ENCODE measurements around the gene TARS2. TPM values are rescaled to one million over a fixed set of nuclear protein-coding genes. Genes with fewer than 3 reads are reported as not detected.
A peak's percentile ranks its signal among the peaks of the same experiment; 100 is the strongest.

Gene TARS2
- total RNA-seq, 1 experiment from 2014 or later, result 30.6 TPM

- TF ChIP-seq CTCF (IDR thresholded peaks at IDR 0.05; ENCODE audit: insufficient read depth in 1 of 2, low read depth in 1 of 2, low read length in 1 of 2, severe bottlenecking in 1 of 2, unreplicated experiment in 1 of 2), result no peak
- intact Hi-C loops (cut with micrococcal nuclease; ENCODE audit: unreplicated experiment), result no loop called here
- peaks cover 64% of the 10 kb centered on the region for H3K4me1 Mint-ChIP-seq (ENCODE audit: low read depth, unreplicated experiment)
Observed at GRCh38 chr1:150535511-150536287, 48.5 kb downstream of the TARS2 start.

GRCh38 chr1:150536836-150537731, 49.9 kb downstream of the TARS2 start:
- Mint-ChIP-seq H3K4me1 (ENCODE audit: low read depth, unreplicated experiment) (peaks cover 56% of the 10 kb centered on the region), H3K27ac (ENCODE audit: unreplicated experiment) (peak overlapping the region; percentile 85), H3K36me3 (ENCODE audit: insufficient read depth, unreplicated experiment) (peaks cover 17% of the 10 kb centered on the region), H3K27me3 (ENCODE audit: insufficient read depth, unreplicated experiment) (no peaks in the 10 kb centered on the region), H3K4me3 (ENCODE audit: unreplicated experiment) (no peak overlapping the region), H3K9me3 (ENCODE audit: unreplicated experiment) (no peaks in the 10 kb centered on the region)
- no TSS peak for BruUV-seq (replicated peaks)
- peaks cover 59% of the 10 kb centered on the region for H3K4me1 ChIP-seq
- CTCF ChIA-PET, result interaction anchor here (0.6 to 1.6 kb wide), 5 partner anchors 16 to 324 kb away, joined by 3 to 5 read pairs (median 3); no protein-coding TSS in a partner anchor
- no peaks in the 10 kb centered on the region for H3K36me3 ChIP-seq (ENCODE audit: control insufficient read depth, insufficient read depth, low read length)
- no peak for TF ChIP-seq CTCF (IDR thresholded peaks at IDR 0.05; ENCODE audit: insufficient read depth in 1 of 2, low read depth in 1 of 2, low read length in 1 of 2, severe bottlenecking in 1 of 2, unreplicated experiment in 1 of 2)
- POLR2A ChIA-PET, result interaction anchor here (0.8 to 1.2 kb wide), 3 partner anchors 11 to 21 kb away, joined by 3 to 4 read pairs (median 4); partner anchors contain the start of gene FALEC
- no peaks in the 10 kb centered on the region for H3K9me3 ChIP-seq
- intact Hi-C loops (cut with micrococcal nuclease; ENCODE audit: unreplicated experiment), result no loop called here
- H3K4me3 ChIP-seq (ENCODE audit: low read depth, low read length), result no peak overlapping the region
- no peaks in the 10 kb centered on the region for H3K27me3 ChIP-seq (replicated peaks; ENCODE audit: control insufficient read depth, insufficient read depth, low read length)
- no peak for DNase-seq

More at GRCh38 chr1:150535511-150536287, 48.5 kb downstream of the TARS2 start:
- POLR2A ChIA-PET, result interaction anchor here (0.5 to 1.1 kb wide), 3 partner anchors 15 to 54 kb away, joined by 3 to 4 read pairs (median 3); partner anchors contain the start of gene MCL1
- peaks cover 66% of the 10 kb centered on the region for H3K4me1 ChIP-seq
- no peak overlapping the region for H3K4me3 ChIP-seq (ENCODE audit: low read depth, low read length)
- no peaks in the 10 kb centered on the region for H3K9me3 ChIP-seq
- CTCF ChIA-PET, result interaction anchor here (1.0 to 1.5 kb wide), 3 partner anchors 24 to 172 kb away, joined by 3 to 5 read pairs (median 4); partner anchors contain the start of gene RPRD2
- no TSS peak for BruUV-seq (replicated peaks)
- no peaks in the 10 kb centered on the region for H3K36me3 ChIP-seq (ENCODE audit: control insufficient read depth, insufficient read depth, low read length)
- H3K36me3 Mint-ChIP-seq (ENCODE audit: insufficient read depth, unreplicated experiment), result peaks cover 18% of the 10 kb centered on the region
- H3K27me3 Mint-ChIP-seq (ENCODE audit: insufficient read depth, unreplicated experiment), result no peaks in the 10 kb centered on the region
- H3K4me3 Mint-ChIP-seq (ENCODE audit: unreplicated experiment), result peak overlapping the region; percentile 7
- H3K9me3 Mint-ChIP-seq (ENCODE audit: unreplicated experiment), result no peaks in the 10 kb centered on the region
- H3K27ac Mint-ChIP-seq (ENCODE audit: unreplicated experiment), result peak overlapping the region; percentile 85
- DNase-seq, result peak; percentile 64 to 85
- H3K27me3 ChIP-seq (replicated peaks; ENCODE audit: control insufficient read depth, insufficient read depth, low read length), result no peaks in the 10 kb centered on the region

Measured in Caco-2 (cell line).